ENCODE results near the gene WDR89.
A peak's percentile ranks its signal among the peaks of the same experiment; 100 is the strongest.

WDR89 gene, protein sequence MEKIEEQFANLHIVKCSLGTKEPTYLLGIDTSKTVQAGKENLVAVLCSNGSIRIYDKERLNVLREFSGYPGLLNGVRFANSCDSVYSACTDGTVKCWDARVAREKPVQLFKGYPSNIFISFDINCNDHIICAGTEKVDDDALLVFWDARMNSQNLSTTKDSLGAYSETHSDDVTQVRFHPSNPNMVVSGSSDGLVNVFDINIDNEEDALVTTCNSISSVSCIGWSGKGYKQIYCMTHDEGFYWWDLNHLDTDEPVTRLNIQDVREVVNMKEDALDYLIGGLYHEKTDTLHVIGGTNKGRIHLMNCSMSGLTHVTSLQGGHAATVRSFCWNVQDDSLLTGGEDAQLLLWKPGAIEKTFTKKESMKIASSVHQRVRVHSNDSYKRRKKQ

DNA sequence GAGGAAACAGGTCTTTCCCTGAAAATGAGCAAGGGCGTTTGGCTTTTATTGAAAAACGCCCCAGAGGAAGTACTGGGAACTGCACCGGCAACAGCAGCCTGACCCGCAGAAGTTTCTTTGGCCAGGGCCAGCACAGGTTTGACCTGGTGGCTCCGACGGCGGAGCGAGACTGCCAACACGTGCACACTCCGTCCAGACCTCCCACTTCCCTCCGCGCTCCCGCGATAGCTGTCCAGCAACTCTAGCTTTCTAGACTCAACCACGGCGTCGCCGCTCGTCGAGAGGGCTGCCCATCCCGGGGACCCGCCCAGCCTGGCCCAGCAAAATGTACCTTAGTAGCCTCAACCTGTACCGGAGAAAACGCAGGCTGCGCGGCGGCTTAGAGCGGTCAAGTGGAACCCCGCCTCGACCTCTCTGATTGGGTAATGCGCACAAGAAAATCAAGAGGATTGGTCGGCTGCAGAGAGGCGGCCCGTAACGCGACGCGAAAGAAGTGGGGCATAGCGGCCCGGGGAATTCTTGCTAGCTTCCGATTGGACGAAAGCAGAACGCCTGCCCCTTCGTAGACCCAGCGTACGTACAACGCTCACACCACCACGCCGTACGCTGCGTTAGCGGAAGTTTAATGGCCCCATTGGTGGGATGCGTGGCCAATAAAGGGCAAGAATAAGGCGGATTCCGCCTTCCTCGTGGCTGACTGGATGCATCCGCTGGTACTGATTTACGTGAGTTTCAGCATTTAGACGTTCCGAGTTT is at the start of gene WDR89:
Gene WDR89 (minus strand): TSS at position 399 of the 756 bp plus-strand sequence. CDS start 41,929 bp downstream, outside the sequence.
- Histone ChIP-seq H3K79me2 (ENCODE audit: insufficient read depth, low read length) (peaks cover 59% of the 10 kb centered on the region), H3K9me2 (replicated peaks; ENCODE audit: low read depth, low read length) (no peaks in the 10 kb centered on the region), H2AFZ (ENCODE audit: low read length) (peak within 1 kb of the TSS; percentile 83), H3K4me2 (ENCODE audit: low read depth, low read length, poor library complexity, severe bottlenecking) (peak within 1 kb of the TSS; percentile 82), H4K20me1 (ENCODE audit: insufficient read depth, low read length, poor library complexity, severe bottlenecking) (peaks cover 4% of the 10 kb centered on the region), H3K4me1 (ENCODE audit: insufficient read depth, low read length, poor library complexity, severe bottlenecking) (peaks cover 30% of the 10 kb centered on the region), H3K4me3 (ENCODE audit: low read length, poor library complexity, severe bottlenecking) (peak within 1 kb of the TSS; percentile 75), H3K27me3 (ENCODE audit: insufficient read depth, low read length, poor library complexity, severe bottlenecking) (no peaks in the 10 kb centered on the region), H3K36me3 (ENCODE audit: insufficient read depth, low read length) (no peaks in the 10 kb centered on the region), H3K9ac (ENCODE audit: low read depth, low read length, poor library complexity, severe bottlenecking) (peak within 1 kb of the TSS; percentile 83), H3K9me3 (ENCODE audit: insufficient read depth, low read depth, low read length) (no peaks in the 10 kb centered on the region), H3F3A (ENCODE audit: low read depth) (0 out of 2 replicates have a peak, but pooled peaks cover 5% of the 10 kb centered on the region)
- TF ChIP-seq, protein P1, sequence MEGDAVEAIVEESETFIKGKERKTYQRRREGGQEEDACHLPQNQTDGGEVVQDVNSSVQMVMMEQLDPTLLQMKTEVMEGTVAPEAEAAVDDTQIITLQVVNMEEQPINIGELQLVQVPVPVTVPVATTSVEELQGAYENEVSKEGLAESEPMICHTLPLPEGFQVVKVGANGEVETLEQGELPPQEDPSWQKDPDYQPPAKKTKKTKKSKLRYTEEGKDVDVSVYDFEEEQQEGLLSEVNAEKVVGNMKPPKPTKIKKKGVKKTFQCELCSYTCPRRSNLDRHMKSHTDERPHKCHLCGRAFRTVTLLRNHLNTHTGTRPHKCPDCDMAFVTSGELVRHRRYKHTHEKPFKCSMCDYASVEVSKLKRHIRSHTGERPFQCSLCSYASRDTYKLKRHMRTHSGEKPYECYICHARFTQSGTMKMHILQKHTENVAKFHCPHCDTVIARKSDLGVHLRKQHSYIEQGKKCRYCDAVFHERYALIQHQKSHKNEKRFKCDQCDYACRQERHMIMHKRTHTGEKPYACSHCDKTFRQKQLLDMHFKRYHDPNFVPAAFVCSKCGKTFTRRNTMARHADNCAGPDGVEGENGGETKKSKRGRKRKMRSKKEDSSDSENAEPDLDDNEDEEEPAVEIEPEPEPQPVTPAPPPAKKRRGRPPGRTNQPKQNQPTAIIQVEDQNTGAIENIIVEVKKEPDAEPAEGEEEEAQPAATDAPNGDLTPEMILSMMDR (conservative IDR thresholded peaks at IDR 0.05; ENCODE audit: low read length) = peak; percentile 76
- no peak for TF ChIP-seq EZH2phosphoT487 (IDR thresholded peaks at IDR 0.05; ENCODE audit: borderline replicate concordance)

DNA sequence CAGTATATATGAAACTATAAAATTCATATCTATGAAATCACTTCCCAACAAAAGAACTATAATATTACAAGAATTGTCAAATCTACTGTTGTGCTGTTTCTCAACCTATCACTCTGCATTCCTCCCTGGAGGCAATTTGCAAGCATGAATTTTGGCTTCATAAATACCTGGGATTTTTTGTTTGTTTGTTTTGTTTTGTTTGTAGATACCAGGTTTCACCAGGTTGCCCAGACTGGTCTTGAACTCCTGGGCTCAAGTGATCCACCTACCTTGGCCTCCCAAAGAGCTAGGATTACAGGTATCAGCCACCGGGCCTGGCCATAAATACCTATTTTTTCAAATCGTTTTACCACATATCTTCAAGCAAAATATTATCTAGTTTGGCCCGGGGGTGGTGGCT is 47.5 kb upstream of the WDR89 start:
- Histone ChIP-seq H3K9ac (ENCODE audit: low read depth, low read length, poor library complexity, severe bottlenecking) (no peak overlapping the region), H3K4me3 (ENCODE audit: low read length, poor library complexity, severe bottlenecking) (no peak overlapping the region), H3K4me2 (ENCODE audit: low read depth, low read length, poor library complexity, severe bottlenecking) (no peak overlapping the region), H3F3A (ENCODE audit: low read depth) (no peaks in the 10 kb centered on the region), H3K9me2 (replicated peaks; ENCODE audit: low read depth, low read length) (no peaks in the 10 kb centered on the region), H3K36me3 (ENCODE audit: insufficient read depth, low read length) (no peaks in the 10 kb centered on the region), H3K4me1 (ENCODE audit: insufficient read depth, low read length, poor library complexity, severe bottlenecking) (no peaks in the 10 kb centered on the region), H3K27me3 (ENCODE audit: insufficient read depth, low read length, poor library complexity, severe bottlenecking) (no peaks in the 10 kb centered on the region), H4K20me1 (ENCODE audit: insufficient read depth, low read length, poor library complexity, severe bottlenecking) (no peaks in the 10 kb centered on the region), H3K9me3 (ENCODE audit: insufficient read depth, low read depth, low read length) (no peaks in the 10 kb centered on the region), H3K79me2 (ENCODE audit: insufficient read depth, low read length) (no peaks in the 10 kb centered on the region), H2AFZ (ENCODE audit: low read length) (no peak overlapping the region)
- TF ChIP-seq, protein P1 (conservative IDR thresholded peaks at IDR 0.05; ENCODE audit: low read length) = no peak
- no peak for TF ChIP-seq EZH2phosphoT487 (IDR thresholded peaks at IDR 0.05; ENCODE audit: borderline replicate concordance)

DNA sequence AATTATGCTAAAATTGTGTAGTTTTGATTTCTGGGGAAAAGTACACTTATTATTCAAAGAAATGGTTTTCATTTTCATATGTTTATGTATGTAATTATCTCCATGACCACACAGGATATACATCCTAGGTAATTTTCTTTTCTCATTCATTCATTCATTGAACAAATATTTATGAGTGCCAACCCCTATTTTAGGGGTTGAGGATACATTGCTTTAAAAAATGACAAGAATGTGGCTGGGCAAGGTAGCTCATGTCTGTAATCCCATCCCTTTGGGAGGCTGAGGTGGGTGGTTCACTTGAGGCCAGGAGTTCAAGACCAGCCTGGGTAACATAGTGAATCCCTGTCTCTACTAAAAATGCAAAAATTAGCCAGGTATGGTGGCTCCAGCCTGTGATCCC is 45.3 kb upstream of the WDR89 start:
- TF ChIP-seq, protein P1 (conservative IDR thresholded peaks at IDR 0.05; ENCODE audit: low read length) = no peak
- TF ChIP-seq EZH2phosphoT487 (IDR thresholded peaks at IDR 0.05; ENCODE audit: borderline replicate concordance) = no peak
- H3K4me3 ChIP-seq (ENCODE audit: low read length, poor library complexity, severe bottlenecking) = no peak overlapping the region
- H3K9me3 ChIP-seq (ENCODE audit: insufficient read depth, low read depth, low read length) = no peaks in the 10 kb centered on the region
- H3K79me2 ChIP-seq (ENCODE audit: insufficient read depth, low read length) = no peaks in the 10 kb centered on the region
- no peak overlapping the region for H3K9ac ChIP-seq (ENCODE audit: low read depth, low read length, poor library complexity, severe bottlenecking)
- H3K36me3 ChIP-seq (ENCODE audit: insufficient read depth, low read length) = no peaks in the 10 kb centered on the region
- no peaks in the 10 kb centered on the region for H3K27me3 ChIP-seq (ENCODE audit: insufficient read depth, low read length, poor library complexity, severe bottlenecking)
- no peaks in the 10 kb centered on the region for H4K20me1 ChIP-seq (ENCODE audit: insufficient read depth, low read length, poor library complexity, severe bottlenecking)
- no peak overlapping the region for H2AFZ ChIP-seq (ENCODE audit: low read length)
- no peaks in the 10 kb centered on the region for H3K9me2 ChIP-seq (replicated peaks; ENCODE audit: low read depth, low read length)
- H3K4me1 ChIP-seq (ENCODE audit: insufficient read depth, low read length, poor library complexity, severe bottlenecking) = no peaks in the 10 kb centered on the region
- H3F3A ChIP-seq (ENCODE audit: low read depth) = no peaks in the 10 kb centered on the region
- H3K4me2 ChIP-seq (ENCODE audit: low read depth, low read length, poor library complexity, severe bottlenecking) = no peak overlapping the region
